ENCODE measurements around the gene ASPSCR1. TPM values are rescaled to one million over a fixed set of nuclear protein-coding genes. Genes with fewer than 3 reads are reported as not detected.

ASPSCR1 gene
- total and polyA plus RNA-seq, 2 of the 4 experiments (the other 2 are of a cell fraction): 7.2 to 17.2 TPM

- peaks cover 14% of the 10 kb centered on the region for H3K27me3 ChIP-seq (ENCODE audit: control insufficient read depth, insufficient read depth, low read length)
- no peak overlapping the region for H3K4me3 ChIP-seq (ENCODE audit: insufficient read depth, low read depth, low read length)
- H4K20me1 ChIP-seq (ENCODE audit: insufficient read depth, low read length): no peaks in the 10 kb centered on the region
- no peak overlapping the region for H3K9ac ChIP-seq (ENCODE audit: low read depth, low read length)
- no peak overlapping the region for H3K27ac ChIP-seq (ENCODE audit: insufficient read depth, low read length)
- no peak overlapping the region for H2BK15ac ChIP-seq (ENCODE audit: low read depth, low read length)
- DNase-seq (no peak), ATAC-seq (ENCODE audit: low read depth) (no peak)
- no peak overlapping the region for H3K4me2 ChIP-seq (ENCODE audit: low read depth, low read length)
- H4K8ac ChIP-seq (ENCODE audit: low read depth in 2 of 2, low read length in 2 of 2): no peak overlapping the region
- in situ Hi-C loops (cut with MboI; ENCODE audit: low sequenced_read_pairs) (loop anchor here (5.0 kb wide), 1 partner anchor 50 kb away; no protein-coding TSS in a partner anchor), dilution Hi-C loops (cut with HindIII; ENCODE audit: low sequenced_read_pairs, unreplicated experiment) (no loop called here), intact Hi-C loops (cut with micrococcal nuclease) (loop anchor here (10.0 kb wide), 1 partner anchor 188 kb away; no protein-coding TSS in a partner anchor)
- H4K5ac ChIP-seq (ENCODE audit: low read depth, low read length): no peak overlapping the region
- H2AK5ac ChIP-seq (ENCODE audit: low read depth, low read length): peak overlapping the region; percentile 58; the same call in 1 of the 2 replicates
- no peaks in the 10 kb centered on the region; the same call in 1 of the 2 replicates for H3K9me3 ChIP-seq (ENCODE audit: control insufficient read depth, insufficient read depth, low read length)
- H4K91ac ChIP-seq (ENCODE audit: insufficient read depth, low read depth, low read length): no peak overlapping the region
- no peak for TF ChIP-seq MAFK (IDR thresholded peaks at IDR 0.05; ENCODE audit: low read depth, low read length)
- TF ChIP-seq ELK1 (IDR thresholded peaks at IDR 0.05; ENCODE audit: borderline replicate concordance, low read depth, low read length): no peak
- TF ChIP-seq FOS (IDR thresholded peaks at IDR 0.05; ENCODE audit: low read depth, low read length): no peak
- no peak for TF ChIP-seq MXI1 (IDR thresholded peaks at IDR 0.05; ENCODE audit: borderline replicate concordance, low read depth, low read length)
- no peak for TF ChIP-seq RAD21 (IDR thresholded peaks at IDR 0.05; ENCODE audit: low read length)
- TF ChIP-seq BHLHE40 (IDR thresholded peaks at IDR 0.05; ENCODE audit: low read depth, low read length): no peak
- no peak for TF ChIP-seq POLR2A (IDR thresholded peaks at IDR 0.05; ENCODE audit: low read depth, low read length)
- TF ChIP-seq CEBPB (IDR thresholded peaks at IDR 0.05; ENCODE audit: low read depth, low read length): no peak
- TF ChIP-seq MAZ (IDR thresholded peaks at IDR 0.05; ENCODE audit: borderline replicate concordance, low read depth, low read length): no peak
- TF ChIP-seq USF2 (IDR thresholded peaks at IDR 0.05; ENCODE audit: low read depth, low read length): no peak
- TF ChIP-seq SMC3 (IDR thresholded peaks at IDR 0.05; ENCODE audit: low read depth, low read length): no peak
- peak overlapping the region; percentile 44 for H2AK9ac ChIP-seq (replicated peaks; ENCODE audit: low read depth, low read length, poor library complexity)
- H3K18ac ChIP-seq (ENCODE audit: low read depth, low read length): no peak overlapping the region; the same call in 1 of the 2 replicates
- H3K79me1 ChIP-seq (ENCODE audit: low read depth in 1 of 2, low read length in 2 of 2): no peaks in the 10 kb centered on the region
- CTCF ChIA-PET: no interaction called here
- H2BK5ac ChIP-seq (ENCODE audit: low read depth, low read length, poor library complexity, severe bottlenecking): no peak overlapping the region
- no TSS peak for BruUV-seq (replicated peaks)
- H2AFZ ChIP-seq (replicated peaks; ENCODE audit: low read length, poor library complexity): peak overlapping the region; percentile 66
- H3K56ac ChIP-seq (ENCODE audit: extremely low read depth, insufficient read depth, low read length): no peak overlapping the region
- H2BK120ac ChIP-seq (ENCODE audit: low read depth, low read length): no peak overlapping the region
- no CpG with 5 or more reads among the region's 5 CpGs for WGBS, 2 experiments (ENCODE audit: extremely low coverage in 2 of 2, insufficient read length in 1 of 2)
- no peak overlapping the region for H3K14ac ChIP-seq (replicated peaks; ENCODE audit: low read depth, low read length)
- no peaks in the 10 kb centered on the region; the same call in 1 of the 2 replicates for H3K9me1 ChIP-seq (ENCODE audit: insufficient read depth, low read length)
- H3K4ac ChIP-seq (ENCODE audit: low read depth, low read length): no peak overlapping the region
- peaks cover 9% of the 10 kb centered on the region; the same call in 1 of the 2 replicates for H3K4me1 ChIP-seq (ENCODE audit: control insufficient read depth, insufficient read depth, low read length)
- H2BK20ac ChIP-seq (ENCODE audit: low read depth, low read length): no peak overlapping the region
- H3K36me3 ChIP-seq (ENCODE audit: control insufficient read depth, insufficient read depth, low read length): no peaks in the 10 kb centered on the region
- POLR2A ChIA-PET (ENCODE audit: unreplicated experiment): no interaction called here
- H3K23ac ChIP-seq (ENCODE audit: low read depth, low read length): no peak overlapping the region
Measured at GRCh38 chr17:81967244-81967532, 10.2 kb upstream of the ASPSCR1 start.
